GM18868 (cell line): Measurements from ENCODE around the gene FBXO46.
A peak's percentile ranks its signal among the peaks of the same experiment; 100 is the strongest.
"Not testable (repeated sequence)": the region's sequence is repeated elsewhere in the genome, so short reads cannot be mapped to it uniquely, and the experiment has no call there.

Experiments
- ATAC-seq: cut with Tn5 transposase; IDR thresholded peaks from one replicate; pipeline ENCODE4 v1.9.1; 2021; ENCODE audit warnings: mild to moderate bottlenecking, moderate library complexity; ENCODE audit not compliant: unreplicated experiment

FBXO46 gene

DNA sequence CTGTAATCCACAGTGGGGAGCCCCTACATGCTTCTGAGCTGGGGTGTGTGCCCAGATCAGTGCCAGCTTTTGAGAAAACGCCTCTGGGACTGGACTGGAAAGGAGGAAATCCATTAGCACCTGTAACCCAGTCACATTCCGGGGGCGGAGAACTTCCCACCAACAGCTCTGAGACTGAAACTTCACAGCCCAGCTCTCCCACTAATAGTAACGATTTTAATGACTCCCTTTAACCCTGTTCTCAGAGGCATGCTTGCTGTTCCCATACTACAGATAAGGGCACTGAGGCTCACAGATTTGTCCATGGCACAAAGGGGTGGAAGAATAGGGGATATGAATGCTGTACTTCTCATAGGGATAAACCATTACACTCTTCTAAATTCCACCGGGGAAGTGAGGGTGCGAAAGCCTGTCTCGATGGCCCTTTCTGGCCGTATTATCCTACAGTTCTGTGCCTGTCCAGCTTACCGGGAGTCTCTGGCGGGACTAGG lies 851 bp downstream of the FBXO46 start:
- ATAC-seq: no peak

DNA sequence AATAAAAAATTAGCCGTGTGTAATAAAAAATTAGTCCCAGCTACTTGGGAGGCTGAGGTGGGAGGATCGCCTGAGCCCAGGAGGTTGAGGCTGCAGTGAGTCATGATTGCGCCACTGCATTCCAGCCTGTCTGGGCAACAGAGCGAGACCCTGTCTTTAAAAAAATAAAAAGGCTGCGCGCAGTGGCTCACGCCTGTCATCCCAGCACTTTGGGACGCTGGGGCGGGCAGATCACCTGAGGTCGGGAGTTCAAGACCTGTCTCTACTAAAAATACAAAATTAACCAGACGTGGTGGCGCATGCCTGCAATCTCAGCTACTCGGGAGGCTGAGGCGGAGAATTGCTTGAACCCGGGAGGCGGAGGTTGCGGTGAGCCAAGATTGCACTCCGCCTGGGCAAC lies 2.0 kb downstream of the FBXO46 start:
- ATAC-seq: not testable (repeated sequence)

GRCh38 chr19:45720065-45720464 lies 10.6 kb downstream of the FBXO46 start:
- not testable (repeated sequence) for ATAC-seq

- ATAC-seq: no peak
Observed at GRCh38 chr19:45717983-45718650, 12.6 kb downstream of the FBXO46 start.

GRCh38 chr19:45717131-45717982 lies 13.3 kb downstream of the FBXO46 start:
- peak; percentile 94 for ATAC-seq

DNA sequence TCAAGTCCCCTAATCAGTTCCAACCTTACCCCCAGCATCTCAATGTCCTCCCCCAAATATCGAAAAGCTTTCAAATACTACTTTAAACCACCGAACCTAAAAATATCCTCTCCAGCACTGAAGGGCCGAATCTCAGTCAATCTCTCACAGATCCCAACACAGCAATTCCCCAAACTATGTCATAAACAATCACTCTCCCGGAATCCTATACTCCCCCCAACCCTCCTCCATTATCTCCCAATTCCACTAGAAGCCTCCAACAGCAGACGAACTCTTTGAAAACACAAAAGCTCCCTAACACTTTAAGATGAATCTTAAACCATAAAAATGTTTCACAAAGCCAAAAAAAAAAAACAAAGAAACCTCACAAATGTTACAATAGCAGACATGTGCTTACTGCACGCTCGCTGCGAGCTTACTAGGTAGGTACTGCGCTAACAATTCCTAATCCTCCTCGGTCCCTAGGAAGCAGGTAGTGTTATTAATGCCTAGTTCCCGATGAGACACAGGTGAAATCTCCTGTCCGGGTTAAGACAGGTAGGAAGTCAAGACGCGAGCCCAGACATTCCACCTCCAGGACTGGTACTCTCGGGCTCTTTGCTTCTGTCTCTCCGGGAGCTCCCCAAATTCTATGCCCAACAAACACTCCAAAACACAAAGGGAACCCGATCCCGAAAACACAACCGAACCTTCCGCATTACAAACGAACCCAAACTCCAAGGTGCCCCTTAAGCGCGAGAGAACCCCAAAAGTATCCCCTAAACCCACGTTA lies 14.2 kb downstream of the FBXO46 start:
- no peak for ATAC-seq

DNA sequence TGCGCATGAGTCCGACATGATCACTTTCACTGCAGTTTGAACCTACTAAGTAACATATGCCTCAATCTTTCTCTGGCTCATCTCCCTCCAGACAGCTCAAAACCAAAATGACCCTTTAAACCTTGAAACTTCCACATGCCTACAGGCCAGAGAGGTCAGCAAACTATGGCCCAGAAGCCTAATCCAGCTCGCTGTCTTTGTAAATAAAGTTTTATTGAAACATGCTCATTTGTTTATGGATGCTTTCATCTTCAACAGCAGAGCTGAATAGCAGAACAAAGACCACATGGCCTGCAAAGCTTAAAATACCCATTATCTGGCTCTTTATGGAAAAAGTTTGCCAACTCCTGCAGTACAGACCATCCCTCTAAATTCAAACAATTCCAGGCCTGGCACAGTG lies 15.6 kb downstream of the FBXO46 start:
- no peak for ATAC-seq

DNA sequence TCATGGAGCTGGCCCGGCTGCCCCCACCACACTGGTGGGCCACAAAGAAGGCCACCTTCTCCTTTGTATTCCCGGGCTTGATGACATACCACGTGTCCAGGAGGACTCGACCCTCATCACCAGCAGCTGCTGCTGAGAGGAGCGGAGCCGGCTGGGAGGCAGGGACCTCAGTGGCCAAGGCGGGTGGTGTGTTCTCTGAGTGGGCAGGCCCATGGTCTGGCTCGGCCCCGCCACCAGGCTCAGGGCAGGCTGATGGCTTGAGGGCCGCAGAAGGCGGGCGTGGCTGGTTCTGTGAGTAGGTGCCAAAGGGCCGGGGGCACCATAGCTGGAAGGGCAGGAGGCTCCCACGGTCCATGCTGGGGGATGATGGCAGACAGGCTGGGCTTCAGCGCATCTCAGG lies 17.6 kb downstream of the FBXO46 start:
- ATAC-seq: no peak

GRCh38 chr19:45712699-45713067 lies 18.0 kb downstream of the FBXO46 start:
- ATAC-seq: no peak

DNA sequence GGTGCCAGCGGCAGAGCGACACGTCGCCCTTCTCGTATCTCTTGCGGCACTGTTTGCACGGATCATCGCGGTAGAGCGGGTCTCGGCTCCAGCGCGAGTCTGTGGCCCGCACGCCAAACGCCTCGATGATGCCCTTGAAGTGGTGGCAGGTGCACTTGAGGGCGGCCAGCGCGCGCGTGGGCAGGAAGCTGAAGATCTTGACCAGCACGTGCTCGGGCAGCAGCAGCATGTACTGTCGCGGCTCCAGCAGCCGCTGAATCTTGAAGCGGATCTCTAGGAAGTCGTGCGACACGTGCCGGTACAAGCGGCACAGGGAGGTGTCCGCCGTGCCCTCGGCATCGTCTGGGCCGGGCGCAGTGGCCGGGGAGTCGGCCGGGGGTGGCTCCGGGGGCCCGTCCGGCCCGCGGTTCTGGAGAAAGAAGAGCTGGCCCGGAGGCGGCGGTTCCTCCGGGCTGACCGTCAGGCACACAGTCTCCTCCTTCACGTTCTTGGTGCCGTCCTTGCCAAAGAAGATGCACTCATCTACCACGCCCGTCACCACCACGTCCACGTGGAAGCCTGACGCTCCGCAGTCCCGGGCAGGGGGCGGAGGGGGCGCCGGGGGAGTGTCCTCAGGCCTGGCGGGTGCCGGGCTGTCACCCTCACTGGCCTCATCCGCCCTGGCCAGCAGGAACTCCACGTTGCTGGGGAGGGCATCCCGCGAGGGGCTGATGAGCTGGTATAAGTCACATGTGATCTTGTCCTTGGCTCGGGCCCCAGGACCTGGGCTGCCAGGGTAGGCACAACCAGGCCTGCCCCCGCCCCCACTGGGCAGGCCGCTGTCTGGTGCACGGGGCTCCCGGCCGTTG lies 18.6 kb downstream of the FBXO46 start:
- no peak for ATAC-seq

- no peak for ATAC-seq
Observed at GRCh38 chr19:45710356-45711130, 20.2 kb downstream of the FBXO46 start.

DNA sequence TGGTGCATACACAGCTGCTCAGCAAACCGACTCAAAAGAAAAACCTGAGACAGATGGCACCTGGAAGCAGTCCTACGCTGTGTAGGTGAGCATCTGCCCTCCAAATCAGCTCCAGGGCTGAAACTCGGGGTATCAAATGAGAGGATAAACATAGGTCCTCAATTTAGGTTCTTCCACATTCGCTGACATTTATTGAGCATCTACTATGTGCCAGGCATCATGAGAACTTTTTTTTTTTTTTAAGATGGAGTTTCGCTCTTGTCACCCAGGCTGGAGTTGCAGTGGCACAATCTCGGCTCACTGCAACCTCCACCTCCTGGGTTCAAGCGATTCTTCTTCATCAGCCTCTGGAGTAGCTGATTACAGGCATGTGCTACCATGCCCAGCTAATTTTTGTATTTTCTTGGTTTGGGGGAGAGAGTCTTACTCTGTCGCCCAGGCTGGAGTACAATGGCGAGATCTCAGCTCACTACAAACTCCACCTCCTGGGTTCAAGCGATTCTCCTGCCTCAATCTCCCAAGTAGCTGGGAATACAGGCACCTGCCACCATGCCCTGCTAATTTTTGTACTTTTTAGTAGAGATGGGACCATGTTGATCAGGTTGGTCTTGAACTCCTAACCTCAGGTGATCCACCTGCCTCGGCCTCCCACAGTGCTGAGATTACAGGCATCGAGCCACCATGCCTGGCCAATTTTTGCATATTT lies 24.8 kb downstream of the FBXO46 start:
- ATAC-seq: no peak

- no peak for ATAC-seq
Observed at GRCh38 chr19:45705115-45705514, 25.6 kb downstream of the FBXO46 start.

DNA sequence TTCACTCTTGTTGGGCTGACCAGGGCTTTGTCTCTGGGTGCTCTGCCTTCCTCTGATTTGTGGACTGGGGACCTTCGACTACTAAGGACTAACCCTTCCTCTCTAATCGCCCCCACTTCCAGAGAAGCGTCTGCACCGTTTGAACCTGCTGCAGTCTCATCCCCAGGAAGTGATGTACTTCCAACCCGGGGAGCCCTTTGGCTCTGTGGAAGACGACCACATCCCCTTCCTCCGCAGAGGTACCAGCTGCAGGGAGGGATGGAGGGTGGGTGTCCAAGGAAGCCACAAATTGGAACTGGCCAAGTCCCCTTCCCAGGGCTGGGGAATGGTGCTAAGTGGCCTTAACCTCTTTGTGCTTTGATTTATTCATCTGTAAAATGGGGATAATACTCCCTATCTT lies 29.0 kb downstream of the FBXO46 start:
- ATAC-seq: no peak

DNA sequence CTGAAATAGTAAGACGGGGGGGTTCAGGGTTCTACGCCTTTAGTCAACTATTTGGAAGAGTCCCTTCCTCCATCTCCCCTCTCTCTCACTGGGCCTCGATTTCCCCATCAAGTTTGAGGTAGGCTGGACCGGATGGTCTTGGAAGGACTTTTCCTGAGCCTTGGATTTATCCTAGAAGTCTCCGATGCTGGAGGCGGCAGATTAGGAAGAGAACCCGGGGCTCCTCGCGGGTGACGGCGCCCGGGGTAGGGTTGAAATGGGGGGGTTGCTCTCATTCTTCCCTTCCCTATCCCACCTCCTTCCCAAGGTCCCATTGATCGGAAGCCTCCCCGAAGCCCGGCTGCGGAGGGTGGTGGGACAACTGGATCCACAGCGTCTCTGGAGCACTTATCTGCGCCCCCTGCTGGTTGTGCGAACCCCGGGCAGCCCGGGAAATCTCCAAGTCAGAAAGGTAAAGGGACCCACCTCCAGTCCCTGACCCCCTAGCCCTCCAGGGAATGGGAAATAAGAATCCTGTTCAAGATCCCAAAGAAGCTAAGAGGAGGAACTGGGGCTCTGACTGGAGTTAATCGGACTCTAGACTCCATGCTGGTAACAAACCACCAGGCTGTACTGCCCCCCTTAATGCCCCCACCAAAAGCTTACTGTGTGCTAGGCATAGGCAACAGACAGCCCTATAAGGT lies 37.4 kb downstream of the FBXO46 start:
- ATAC-seq: no peak

GRCh38 chr19:45692187-45693105 lies 38.2 kb downstream of the FBXO46 start, which contains the start of gene QPCTL:
Gene QPCTL (plus strand): TSS chr19:45692666. CDS start chr19:45692704, 38 bp downstream.
- ATAC-seq: peak; percentile 83

DNA sequence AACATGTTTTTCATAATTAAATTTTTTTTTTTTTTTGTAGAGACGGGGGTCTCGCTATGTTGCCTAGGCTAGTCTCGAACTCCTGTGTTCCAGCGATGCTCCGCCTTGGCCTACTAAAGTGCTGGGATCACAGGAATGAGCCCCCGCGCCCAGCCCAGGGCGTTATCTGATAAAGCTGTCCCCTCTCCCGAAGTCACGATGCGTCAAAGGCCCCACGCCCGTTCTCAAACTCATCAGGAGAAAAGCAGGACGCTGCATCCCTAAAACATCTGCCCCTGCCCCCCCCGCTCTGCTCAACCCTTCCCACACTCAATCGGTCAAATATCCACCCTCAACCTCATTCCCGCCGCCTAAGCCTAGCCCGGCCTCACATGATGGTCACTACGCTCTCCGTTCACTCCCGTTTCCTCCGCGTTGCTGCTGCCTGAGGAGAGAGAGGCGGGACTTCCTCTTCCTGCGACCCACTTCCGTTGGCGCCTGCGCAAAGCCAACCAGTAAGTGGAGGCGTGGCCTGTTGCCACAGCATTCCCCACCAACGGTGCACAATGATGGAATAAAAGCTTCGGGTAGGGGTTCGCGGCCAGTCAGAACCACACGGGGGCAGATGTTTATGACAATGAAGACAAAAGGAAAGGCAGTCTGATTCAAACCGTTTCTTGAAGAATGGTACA lies 39.0 kb downstream of the FBXO46 start, which contains the start of gene SNRPD2:
Gene SNRPD2 (minus strand): TSS at position 438 of the 671 bp plus-strand sequence. CDS start 65 bp downstream, at position 373.
- ATAC-seq: peak; percentile 58
